Omental fat pad (tissue), 4 donors: ENCODE measurements around the gene ZMYND11. TPM values are rescaled to one million over a fixed set of nuclear protein-coding genes. Genes with fewer than 3 reads are reported as not detected.
A peak's percentile ranks its signal among the peaks of the same experiment; 100 is the strongest.

Experiments used
- ATAC-seq: fragments of 150-250 bp; one replicate; pipeline ENCODE4 v1.9.1; 2016; ENCODE audit warnings: mild to moderate bottlenecking, moderate library complexity; ENCODE audit not compliant: low FRiP score
- DNase-seq: peaks from one replicate; pipeline ENCODE4 v3.0.0-alpha.2; 2019; ENCODE audit warnings: low spot score
- CTCF ChIP-seq, 3 donors: fragments of 450-650 bp; IDR thresholded peaks; one replicate each; pipeline ENCODE4 v1.5.1; 2016 to 2017; ENCODE audit warnings: antibody characterized with exemption in 3 of 3, mild to moderate bottlenecking in 3 of 3, moderate library complexity in 2 of 3
- total RNA-seq, 4 donors: library from RNA; depleted of rRNA; stranded (reverse); fragments of >200 nt; gene quantifications; one replicate each; pipeline ENCODE4 v1.1.0, GENCODE V29; 2016

ZMYND11 gene
- total RNA-seq, 4 donors from 2014 or later = 59.5 to 69.8 (median 66.3) TPM

GRCh38 chr10:188546-188945 lies 53.3 kb downstream of the ZMYND11 start:
- ATAC-seq (no peak), DNase-seq (no peak)
- TF ChIP-seq CTCF (IDR thresholded peaks at IDR 0.05) = no peak

GRCh38 chr10:190216-190615 lies 55.0 kb downstream of the ZMYND11 start:
- no peak for ATAC-seq
- DNase-seq = no peak
- TF ChIP-seq CTCF (IDR thresholded peaks at IDR 0.05) = no peak

- TF ChIP-seq CTCF (IDR thresholded peaks at IDR 0.05) = no peak
- ATAC-seq = peak; percentile 77
- DNase-seq = no peak
These were observed 56.7 kb downstream of the ZMYND11 start for GRCh38 chr10:191703-192518.

- no peak for TF ChIP-seq CTCF (IDR thresholded peaks at IDR 0.05)
- DNase-seq (no peak), ATAC-seq (no peak)
These were observed 59.0 kb downstream of the ZMYND11 start for GRCh38 chr10:194281-194680.

GRCh38 chr10:200405-200804 lies 65.2 kb downstream of the ZMYND11 start:
- no peak for DNase-seq
- no peak for ATAC-seq
- no peak for TF ChIP-seq CTCF (IDR thresholded peaks at IDR 0.05)

GRCh38 chr10:201328-201771 lies 66.1 kb downstream of the ZMYND11 start:
- TF ChIP-seq CTCF (IDR thresholded peaks at IDR 0.05) = no peak
- ATAC-seq = no peak
- no peak for DNase-seq

GRCh38 chr10:208616-209015 lies 73.4 kb downstream of the ZMYND11 start:
- no peak for TF ChIP-seq CTCF (IDR thresholded peaks at IDR 0.05)
- no peak for ATAC-seq
- no peak for DNase-seq
